Hematopoietic multipotent progenitor cell treated with erythropoietin and hydrocortisone succinate and interleukin-3 and kit ligand, for 6 days (in vitro differentiated cells): ENCODE results near the gene RGS18.
"Not testable (repeated sequence)": the region's sequence is repeated elsewhere in the genome, so short reads cannot be mapped to it uniquely, and the experiment has no call there.

Source experiments
- DNase-seq: peaks from one replicate; pipeline ENCODE4 v3.0.0-alpha.2; 2015

The RGS18 gene, protein sequence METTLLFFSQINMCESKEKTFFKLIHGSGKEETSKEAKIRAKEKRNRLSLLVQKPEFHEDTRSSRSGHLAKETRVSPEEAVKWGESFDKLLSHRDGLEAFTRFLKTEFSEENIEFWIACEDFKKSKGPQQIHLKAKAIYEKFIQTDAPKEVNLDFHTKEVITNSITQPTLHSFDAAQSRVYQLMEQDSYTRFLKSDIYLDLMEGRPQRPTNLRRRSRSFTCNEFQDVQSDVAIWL

DNA sequence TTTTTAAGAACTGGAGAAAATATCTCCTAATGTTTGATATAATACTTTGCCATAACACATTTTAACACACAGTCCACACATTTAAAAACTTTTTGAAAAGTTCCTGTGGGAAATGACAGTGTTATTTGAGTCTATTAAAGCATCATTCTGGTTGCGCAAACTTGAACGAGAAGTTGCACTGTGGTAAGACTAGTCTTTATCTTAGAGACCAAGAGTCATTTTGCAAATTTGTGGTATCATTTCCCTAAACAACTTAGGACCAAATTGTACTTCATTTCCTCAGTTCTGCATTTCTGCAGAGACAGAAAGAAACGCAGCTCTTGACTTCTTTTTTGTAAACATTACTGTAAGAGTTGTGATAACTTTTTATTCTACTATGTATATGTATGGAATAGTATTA, at the start of gene RGS18:
Gene RGS18, plus strand, starts transcription at position 282 of the 400 bp plus-strand sequence. CDS start 176 bp downstream, outside the sequence.
- peak; percentile 92 for DNase-seq

DNA sequence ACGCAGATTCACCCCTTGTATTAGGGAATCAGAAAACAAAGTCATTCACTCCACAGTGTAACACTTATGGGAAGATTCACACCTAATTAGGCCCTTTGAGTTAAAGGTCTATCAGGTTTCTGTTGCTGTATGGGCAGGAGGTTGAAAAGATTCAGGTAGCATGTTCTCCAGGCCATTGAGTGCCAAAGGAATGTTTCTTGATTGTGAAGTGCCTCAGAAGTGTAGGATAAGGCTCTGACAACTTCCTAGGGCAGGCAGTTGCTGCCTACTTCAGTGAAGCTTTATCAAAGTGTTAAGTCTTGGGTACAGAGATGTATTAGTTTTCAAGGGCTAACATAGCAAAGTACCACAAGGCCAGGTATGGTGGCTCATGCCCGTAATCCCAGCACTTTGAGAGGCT, 48.7 kb upstream of the RGS18 start:
- DNase-seq: no peak

DNA sequence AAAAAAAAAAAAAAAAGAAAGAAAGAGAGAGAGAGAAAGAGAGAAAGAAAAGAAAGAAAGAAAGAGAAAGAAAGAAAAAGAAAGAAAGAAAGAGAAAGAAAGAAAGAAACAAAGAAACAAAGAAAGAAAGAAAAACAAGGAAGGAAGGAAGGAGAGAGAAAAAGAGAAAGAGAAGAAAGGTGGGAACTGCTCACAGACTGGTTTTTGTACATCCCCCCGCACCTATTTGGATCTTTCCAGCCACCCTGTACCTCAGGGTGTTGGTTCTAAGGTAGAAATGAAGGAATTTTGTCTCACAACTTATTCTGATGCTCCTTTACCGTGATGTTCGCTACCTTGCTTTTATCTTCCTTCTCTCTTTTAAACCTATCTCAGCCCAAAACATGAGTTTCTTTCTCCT, 43.3 kb upstream of the RGS18 start:
- no peak for DNase-seq

DNA sequence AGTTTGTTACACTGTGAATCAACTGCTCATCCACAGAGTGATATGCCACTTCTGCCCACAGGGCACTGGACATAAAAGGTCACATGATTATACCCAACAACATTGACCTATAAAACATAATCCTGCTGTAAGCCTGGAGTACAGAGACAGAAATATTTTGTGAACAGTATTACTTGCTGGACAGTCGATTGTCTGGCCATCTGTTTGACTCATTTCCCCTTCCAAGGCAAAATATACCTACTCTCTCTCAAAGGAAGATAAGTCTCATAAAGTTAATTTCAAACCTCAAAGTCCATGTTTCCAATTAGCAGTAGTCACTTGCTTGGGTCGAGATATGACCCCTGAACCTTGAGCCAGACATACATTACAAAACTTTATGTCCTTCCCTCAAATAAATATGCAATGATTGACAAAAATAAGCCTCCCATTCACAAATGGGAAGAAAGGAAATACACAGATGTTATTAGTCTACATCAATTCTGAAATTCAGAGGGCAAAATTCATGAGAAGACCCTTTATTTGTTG, 39.3 kb upstream of the RGS18 start:
- no peak for DNase-seq

DNA sequence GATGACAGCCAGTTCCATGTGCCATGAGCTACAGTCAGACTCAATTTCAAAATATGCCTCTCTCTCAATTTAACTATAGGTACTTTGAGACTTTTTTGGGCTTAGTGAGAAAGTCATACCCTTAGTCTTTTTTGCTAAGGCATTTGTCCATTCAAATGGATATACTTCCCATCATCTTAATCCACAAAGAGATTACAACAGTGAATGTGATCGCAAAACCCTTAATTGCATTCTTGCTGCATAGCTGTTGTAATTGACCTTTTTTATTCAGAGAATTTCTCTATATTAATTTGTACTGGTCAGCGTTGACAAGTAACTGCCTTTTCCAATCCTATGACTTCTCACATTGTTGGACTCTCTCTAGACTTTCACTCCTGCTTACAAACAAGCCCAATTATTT, 38.6 kb upstream of the RGS18 start:
- no peak for DNase-seq

DNA sequence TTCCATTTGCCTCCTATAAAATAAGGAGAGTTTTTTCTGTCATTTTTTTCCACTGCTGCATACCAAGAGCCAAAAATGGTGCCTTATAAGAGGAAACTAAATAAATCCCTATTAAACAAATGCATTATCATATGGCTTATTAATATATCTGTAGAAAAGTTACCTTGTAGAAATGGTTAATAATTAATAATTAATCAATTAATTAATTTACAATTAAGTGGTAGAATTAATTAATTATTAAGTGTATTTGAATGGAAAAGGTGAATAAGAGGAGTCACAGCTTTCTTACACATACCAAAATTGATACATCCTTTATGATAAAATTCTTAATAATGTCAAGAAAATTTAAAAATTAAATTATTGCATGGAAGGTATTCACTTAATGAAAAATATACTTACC, 35.6 kb upstream of the RGS18 start:
- DNase-seq: no peak

DNA sequence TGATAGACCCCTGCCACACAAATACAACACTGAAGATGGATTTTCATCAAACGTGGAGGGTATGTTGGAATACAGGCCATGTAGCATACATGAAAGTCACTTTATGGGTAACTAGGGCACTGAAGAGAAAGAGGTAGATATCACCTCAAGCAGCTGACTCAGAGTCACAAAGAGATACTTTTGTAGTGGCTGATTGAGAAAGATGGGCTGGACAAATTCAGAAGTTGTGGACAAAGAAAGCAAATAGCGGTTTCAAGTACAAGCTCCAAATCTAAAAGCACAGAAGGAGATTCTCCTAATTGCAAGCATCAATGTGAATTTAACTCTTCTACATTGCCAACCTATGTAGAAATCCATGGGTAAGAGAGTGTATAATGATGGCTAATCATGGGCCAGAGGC, 35.0 kb upstream of the RGS18 start:
- DNase-seq: no peak

DNA sequence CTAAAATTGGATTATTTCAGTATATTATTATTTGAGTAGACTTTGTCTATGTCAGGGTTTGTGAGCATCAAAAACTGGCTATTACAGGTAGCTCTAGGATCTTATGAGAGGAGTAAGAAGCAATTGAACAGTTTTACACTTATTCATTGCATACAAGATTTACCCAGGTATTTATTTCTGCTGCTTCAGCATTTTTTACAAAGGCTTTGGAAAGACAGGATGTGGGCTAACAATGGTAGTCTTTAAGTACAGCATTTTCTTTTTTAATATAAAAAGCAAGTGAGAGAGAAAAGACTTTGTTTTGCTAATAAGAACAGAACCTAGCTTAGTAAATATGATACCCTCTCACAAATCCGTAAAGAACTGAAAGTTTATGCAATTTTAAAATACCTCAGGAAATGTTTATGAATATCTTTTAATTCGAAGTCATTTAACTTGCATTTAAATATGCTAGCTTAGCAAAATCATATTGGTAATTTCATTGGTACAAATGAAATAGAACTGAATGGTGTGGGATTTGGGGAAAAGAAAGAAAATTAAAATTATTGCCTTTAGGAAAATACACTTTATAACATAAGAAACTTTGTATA, 32.1 kb upstream of the RGS18 start:
- DNase-seq: no peak

DNA sequence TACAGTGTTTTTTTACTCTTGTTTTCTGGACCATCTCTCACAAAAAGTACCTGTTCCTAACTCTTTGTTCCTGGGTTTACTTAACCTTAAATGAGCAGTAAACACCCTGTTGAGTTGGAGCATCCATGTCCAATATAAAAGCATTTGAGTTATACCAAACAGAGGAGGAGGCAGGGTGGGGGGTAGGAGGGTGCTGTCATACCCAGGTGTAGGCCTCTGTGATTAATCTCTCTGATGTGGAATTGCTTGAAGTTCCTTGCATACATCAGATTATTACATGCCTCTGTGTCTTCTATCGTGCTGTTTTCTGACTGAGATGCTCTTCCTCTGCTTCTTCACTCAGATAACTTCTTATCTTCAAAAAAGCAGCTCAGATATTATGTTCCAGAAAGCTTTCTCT, 28.1 kb upstream of the RGS18 start:
- no peak for DNase-seq

DNA sequence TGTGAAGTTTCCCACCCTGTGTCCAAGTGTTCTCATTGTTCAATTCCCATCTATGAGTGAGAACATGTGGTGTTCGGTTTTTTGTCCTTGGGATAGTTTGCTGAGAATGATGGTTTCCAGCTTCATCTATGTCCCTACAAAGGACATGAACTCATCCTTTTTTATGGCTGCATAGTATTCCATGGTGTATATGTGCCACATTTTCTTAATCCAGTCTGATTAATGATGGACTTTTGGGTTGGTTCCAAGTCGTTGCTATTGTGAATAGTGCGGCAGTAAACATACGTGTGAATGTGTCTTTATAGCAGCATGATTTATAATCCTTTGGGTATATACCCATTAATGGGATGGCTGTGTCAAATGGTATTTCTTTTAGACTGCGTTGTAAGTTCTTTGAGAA, 27.4 kb upstream of the RGS18 start:
- not testable (repeated sequence) for DNase-seq

DNA sequence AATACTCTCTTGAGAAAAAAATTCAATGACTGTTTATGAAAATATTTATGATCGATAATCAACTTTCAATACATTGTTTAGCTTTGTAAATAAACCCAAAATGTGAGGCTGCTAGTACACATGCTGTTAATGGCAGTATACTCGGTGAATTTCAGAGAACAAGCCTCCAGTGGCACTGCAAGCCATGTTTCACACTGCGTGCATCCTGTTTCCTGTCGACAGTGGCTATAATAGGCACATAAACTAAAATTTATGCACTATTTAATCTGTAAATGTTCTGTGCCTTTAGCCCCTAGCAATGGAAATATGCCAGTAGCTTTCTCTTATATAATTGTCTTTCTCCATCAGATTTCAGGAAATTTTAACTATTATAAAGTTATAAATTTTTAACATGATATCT, 26.3 kb upstream of the RGS18 start:
- DNase-seq: no peak

DNA sequence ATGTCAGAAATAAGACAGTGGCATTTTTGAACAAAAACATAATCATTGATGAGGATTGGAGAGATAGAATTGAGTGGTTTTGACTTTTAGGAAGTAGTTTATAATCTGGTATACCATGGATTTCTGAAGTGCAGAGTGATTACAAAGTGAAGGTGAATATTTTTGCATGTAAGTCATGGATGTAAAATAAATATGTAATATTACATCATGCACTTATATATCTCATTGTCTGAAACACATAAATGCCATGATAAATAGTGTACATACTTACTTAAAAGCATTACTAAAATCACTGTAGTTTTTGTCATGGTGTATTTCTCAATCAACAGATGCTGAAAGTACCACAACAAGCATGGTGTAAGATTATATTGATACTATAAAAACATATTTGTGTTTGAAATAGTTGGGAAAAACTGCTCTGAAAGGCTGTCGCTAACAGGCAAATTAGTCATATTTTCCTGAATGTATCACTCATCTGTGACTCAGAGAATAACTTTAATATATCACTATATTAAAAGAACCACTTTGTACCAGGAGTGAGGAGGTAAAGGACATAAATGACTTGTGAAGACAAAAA, 24.8 kb upstream of the RGS18 start:
- DNase-seq: no peak

DNA sequence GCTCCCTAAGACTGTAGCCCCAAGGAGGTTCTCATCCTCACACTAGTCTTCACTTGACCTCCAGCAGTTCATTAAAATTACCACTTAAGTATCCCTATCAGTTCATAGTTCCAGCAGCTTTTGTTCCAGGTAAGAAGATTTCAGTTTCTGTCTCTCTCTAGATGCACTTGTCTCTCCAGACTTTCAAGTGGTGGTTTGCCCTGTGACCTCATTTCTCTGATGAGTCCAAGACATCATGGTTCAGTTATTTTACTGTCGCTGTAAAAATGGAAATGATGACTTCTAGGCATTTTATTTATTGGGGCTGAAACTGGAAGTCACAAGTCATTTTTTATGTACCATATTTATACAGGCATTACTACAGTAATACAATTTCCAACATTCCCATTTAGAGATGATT, 17.9 kb upstream of the RGS18 start:
- DNase-seq: no peak

DNA sequence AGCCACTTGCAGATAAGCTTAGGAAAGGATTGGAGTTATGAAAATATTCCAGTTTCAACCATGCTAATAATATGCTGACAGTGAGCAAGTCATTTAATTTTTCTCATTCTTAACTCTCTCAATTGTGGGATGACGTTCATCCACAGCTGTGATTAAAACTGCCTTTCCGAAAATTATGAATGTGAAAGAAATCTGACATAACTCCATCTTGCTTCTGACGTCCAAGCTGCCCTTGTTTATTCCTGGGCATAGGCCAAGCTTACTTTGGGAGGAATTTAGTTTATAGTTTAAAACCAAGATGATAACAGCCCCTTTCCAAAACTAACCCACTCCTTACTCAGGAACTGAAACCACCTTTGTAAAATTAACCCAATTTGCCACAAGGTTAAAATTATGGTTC, 11.0 kb upstream of the RGS18 start:
- no peak for DNase-seq

DNA sequence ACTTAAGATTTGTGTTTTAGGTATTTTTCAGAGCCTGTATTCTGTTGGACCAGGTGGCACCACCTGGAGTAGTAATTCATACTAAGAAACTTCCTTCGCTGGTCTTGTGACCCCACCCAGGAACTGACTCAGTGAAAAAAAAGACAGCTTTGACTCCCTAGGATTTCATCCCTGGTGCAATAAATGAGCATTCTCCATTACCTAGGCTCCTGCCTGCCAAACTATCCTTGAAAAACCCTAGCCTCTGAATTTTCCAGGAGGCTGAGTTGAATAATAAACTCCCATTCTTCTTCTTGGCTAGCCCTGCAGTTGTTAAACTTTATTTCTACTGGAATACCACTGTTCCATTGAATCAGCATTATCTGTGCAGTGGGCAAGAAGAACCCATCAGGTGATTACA, 10.6 kb upstream of the RGS18 start:
- DNase-seq: no peak

DNA sequence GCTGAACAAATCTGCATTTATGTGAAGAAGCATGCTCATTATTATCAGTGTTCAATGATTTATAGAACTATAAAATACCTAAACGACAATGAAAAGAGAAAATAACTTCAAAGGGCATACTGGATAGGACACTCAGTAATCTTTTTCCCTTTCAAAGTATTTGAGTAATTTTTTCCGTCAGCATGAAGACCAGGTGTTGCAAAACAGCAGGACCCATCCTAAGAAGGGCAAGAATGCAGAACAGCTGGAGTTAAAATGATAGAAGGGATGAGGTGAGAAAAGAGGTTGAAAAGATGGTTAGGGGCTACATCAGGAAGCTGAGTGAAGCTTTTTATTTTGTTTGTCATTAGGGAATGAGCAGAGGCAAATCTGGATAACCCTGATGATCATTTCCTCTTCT, 7.1 kb upstream of the RGS18 start:
- DNase-seq: no peak

DNA sequence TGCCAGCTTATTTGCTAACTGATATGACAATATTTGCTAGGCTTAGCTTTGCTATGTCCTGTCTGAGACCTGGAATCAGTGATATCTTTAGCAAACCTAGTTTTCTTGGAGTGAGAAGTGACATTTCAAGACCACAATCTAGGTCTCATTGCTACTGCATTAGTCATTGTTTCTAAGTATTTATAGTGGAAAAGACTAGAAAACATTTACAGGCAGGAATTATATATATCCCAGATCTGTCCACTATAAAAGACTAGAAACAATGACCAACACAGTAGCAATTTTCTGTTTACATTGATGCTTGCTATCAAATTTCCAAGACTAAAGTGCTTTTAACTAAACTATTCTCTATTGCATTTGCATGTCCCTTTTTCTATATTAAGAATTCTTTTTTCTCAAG, 5.0 kb upstream of the RGS18 start:
- no peak for DNase-seq

DNA sequence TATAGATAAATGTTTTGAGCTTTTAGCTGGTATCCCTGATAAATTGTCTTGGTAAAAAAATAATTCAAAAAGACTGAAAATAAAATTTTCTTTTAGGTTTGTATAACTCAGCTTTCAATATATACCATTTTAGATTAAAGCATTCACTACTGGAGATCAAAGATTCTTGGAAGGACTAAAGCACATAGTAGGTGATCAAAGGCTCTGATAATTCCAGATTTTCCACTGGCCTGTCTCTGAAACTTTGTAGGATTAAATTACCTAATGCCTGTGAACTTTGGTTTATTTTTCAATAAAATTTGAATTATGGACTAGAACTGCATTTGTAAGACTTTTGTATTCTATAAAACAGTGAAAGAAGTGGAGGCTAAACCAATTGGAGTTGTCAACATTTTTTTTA, 1.2 kb upstream of the RGS18 start:
- no peak for DNase-seq

DNA sequence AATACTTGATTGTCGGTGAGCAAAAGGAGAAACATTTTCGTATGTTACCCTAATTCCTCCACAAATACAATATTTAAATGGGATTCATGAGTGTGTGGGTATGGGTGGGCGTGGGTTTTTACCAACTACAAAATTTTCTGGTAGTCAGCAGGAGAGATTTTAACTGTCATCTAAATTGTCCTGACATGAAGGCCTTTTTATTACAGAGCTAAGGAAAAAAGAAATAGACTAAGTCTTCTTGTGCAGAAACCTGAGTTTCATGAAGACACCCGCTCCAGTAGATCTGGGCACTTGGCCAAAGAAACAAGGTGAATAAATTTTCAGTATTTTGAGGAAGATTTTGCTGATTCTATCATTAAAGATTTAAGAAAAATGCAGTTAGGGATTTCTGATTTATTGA, 752 bp downstream of the RGS18 start:
- DNase-seq: peak; percentile 69

DNA sequence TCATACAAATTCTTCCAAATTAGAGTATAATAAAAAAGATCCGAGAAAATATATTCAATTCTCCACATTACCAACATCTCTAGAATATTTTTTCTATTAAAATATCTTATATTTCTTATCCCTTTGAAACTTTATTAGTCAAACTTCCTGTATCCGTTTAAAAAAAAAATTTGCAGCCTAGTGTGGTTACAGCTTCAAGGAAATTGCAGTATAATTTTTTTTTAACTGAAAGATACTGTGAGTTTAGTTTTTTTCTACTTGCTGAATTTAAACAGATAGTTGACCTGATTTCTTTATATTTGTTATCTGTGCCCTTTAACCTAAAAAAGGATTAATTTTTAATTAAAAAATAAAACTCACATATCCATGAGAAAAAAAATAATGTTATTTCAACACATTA, 1.5 kb downstream of the RGS18 start:
- peak; percentile 64 for DNase-seq

DNA sequence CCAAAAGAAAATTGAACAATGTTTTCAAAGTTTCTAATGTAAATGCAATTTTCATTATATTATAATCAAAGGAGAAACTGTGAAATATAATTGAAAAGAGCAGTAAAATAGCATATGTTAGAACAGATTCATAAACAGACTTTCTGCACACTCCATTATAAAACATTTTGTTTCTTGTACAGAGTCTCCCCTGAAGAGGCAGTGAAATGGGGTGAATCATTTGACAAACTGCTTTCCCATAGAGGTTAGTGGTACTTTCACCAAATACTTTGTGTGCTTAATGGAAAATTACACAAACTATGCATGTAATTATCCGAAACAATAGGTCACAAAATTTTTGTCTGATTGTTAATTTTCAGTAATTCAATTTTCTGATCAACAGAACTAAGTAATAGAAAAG, 1.9 kb downstream of the RGS18 start:
- peak; percentile 37 for DNase-seq

DNA sequence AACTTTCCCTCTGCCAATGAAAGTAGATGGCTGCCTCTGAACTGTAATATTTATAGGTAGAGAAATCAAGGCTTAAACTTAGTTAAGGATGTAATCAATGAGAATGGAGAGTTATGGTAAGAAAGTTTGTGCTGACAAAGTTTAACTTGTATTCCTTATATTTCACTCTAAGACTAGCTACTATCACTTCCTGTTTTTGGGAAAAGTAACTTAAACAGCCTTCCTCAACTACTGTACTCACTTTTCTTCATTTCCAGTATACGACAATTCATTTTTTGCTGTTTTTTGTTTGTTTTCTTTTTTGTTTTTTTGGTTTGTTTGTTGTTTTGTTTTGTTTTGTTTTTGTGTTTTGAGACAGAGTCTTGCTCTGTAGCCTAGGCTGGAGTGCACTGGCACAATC, 3.7 kb downstream of the RGS18 start:
- DNase-seq: no peak

DNA sequence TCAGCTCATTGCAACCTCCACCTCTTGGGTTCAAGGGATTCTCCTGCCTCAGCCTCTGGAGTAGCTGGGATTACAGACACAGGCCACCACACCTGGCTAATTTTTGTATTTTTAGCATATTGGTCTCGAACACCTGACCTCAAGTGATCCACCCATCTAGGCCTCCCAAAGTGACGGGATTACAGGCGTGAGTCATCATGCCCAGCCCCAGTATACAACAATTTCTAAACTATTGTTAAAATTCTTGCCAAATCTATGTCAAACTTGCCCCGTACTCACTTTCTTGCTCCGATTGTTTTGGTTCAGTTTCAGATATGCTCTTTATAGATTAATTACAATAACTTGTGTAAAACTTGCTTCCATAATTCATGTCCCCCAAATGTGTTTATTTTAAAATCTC, 4.1 kb downstream of the RGS18 start:
- no peak for DNase-seq

DNA sequence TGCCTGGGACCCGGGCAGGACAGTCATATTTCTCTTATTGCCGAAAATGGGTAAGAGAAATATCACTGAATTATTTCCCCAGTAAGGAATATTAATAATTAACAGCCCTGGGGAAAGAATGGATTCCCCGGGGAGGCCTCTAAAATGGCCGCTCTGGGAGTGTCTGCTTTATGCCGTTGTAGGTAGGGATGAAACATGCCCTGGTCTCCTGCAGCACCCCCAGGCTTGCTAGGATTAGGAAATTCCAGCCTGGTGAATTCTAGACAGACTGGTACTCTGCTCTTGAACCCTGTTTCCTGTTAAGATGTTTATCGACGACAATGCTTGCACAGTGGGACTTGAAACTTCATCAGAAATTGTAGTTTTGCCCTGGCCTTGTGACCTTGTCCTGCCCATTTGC, 6.7 kb downstream of the RGS18 start:
- not testable (repeated sequence) for DNase-seq

DNA sequence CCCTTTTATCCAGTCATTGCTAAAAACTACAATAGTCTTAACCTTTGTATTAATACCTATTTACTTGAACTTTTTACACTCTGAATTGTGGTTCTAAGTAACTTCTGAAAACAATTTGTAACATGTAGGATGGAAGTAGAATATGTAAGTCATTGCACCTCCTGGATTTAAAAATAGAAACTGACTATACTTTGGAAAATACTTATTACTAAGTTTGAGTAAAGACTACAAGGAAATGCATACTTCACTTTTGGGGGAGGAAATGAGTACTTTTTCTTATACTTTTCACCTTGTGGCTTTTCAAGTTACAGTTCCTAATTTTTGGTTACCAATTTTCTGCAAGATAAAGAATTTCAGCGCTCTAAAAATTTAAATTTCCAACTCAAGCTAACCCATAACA, 8.7 kb downstream of the RGS18 start:
- DNase-seq: no peak
